LHCN-M2 (cell line): ENCODE data around the gene CYP4F11. TPM values are rescaled to one million over a fixed set of nuclear protein-coding genes. Genes with fewer than 3 reads are reported as not detected.
A peak's percentile ranks its signal among the peaks of the same experiment; 100 is the strongest.
"Not testable (repeated sequence)": the region's sequence is repeated elsewhere in the genome, so short reads cannot be mapped to it uniquely, and the experiment has no call there.

Experiments
- DNase-seq: peaks from one replicate; pipeline ENCODE4 v3.0.0-alpha.2; 2012; ENCODE audit warnings: low read depth
- polyA plus RNA-seq: library from polyadenylated mRNA; unstranded; fragments of >200 nt; gene quantifications from one replicate; pipeline ENCODE4 v1.2.1, GENCODE V29; 2012; ENCODE audit warnings: missing spikeins
- total RNA-seq: library from RNA; depleted of rRNA; stranded (reverse); fragments of >200 nt; gene quantifications from 2 replicates; pipeline ENCODE4 v1.2.3, GENCODE V29; 2014; rRNA removed

CYP4F11 gene
- 0.06 and 0.26 TPM in 2 replicates for total RNA-seq
- 0.04 TPM for polyA plus RNA-seq

GRCh38 chr19:15934332-15935078 lies at the start of gene CYP4F11:
Gene CYP4F11, minus strand, starts transcription at chr19:15934529. Its CDS starts 121 bp downstream, at chr19:15934408.
- peak; percentile 1 for DNase-seq

GRCh38 chr19:15979293-15979692 lies 45.0 kb upstream of the CYP4F11 start:
- DNase-seq: no peak

- no peak for DNase-seq
Measured at GRCh38 chr19:15977690-15978089, 43.4 kb upstream of the CYP4F11 start.

- DNase-seq: no peak
Measured at GRCh38 chr19:15976836-15977689, 42.7 kb upstream of the CYP4F11 start.

- DNase-seq: no peak
Measured at GRCh38 chr19:15974856-15975255, 40.5 kb upstream of the CYP4F11 start.

- not testable (repeated sequence) for DNase-seq
Measured at GRCh38 chr19:15972043-15972442, 37.7 kb upstream of the CYP4F11 start.

GRCh38 chr19:15971224-15971780 lies 37.0 kb upstream of the CYP4F11 start:
- DNase-seq: no peak

GRCh38 chr19:15964231-15964630 lies 29.9 kb upstream of the CYP4F11 start:
- no peak for DNase-seq

GRCh38 chr19:15962319-15962718 lies 28.0 kb upstream of the CYP4F11 start:
- DNase-seq: no peak

GRCh38 chr19:15954820-15955219 lies 20.5 kb upstream of the CYP4F11 start:
- DNase-seq: no peak

GRCh38 chr19:15948223-15949058 lies 14.1 kb upstream of the CYP4F11 start, which contains the start of gene OR10H4:
Gene OR10H4, plus strand, starts transcription at chr19:15949008. Its CDS starts 0 bp downstream, at chr19:15949008.
- no peak for DNase-seq

GRCh38 chr19:15945301-15945700 lies 11.0 kb upstream of the CYP4F11 start:
- no peak for DNase-seq

- no peak for DNase-seq
Measured at GRCh38 chr19:15944401-15944800, 10.1 kb upstream of the CYP4F11 start.

- no peak for DNase-seq
Measured at GRCh38 chr19:15937771-15938170, 3.4 kb upstream of the CYP4F11 start.

- DNase-seq: no peak
Measured at GRCh38 chr19:15936950-15937349, 2.6 kb upstream of the CYP4F11 start.

GRCh38 chr19:15936173-15936572 lies 1.8 kb upstream of the CYP4F11 start:
- DNase-seq: no peak

- DNase-seq: no peak
Measured at GRCh38 chr19:15935167-15935702, 906 bp upstream of the CYP4F11 start.

GRCh38 chr19:15933761-15934331 lies 483 bp downstream of the CYP4F11 start:
- DNase-seq: not testable (repeated sequence)

GRCh38 chr19:15928321-15928720 lies 6.0 kb downstream of the CYP4F11 start:
- no peak for DNase-seq

- DNase-seq: no peak
Measured at GRCh38 chr19:15926484-15926883, 7.8 kb downstream of the CYP4F11 start.

GRCh38 chr19:15923702-15924101 lies 10.6 kb downstream of the CYP4F11 start:
- no peak for DNase-seq
